Measurements from ENCODE around the gene CBX1.
"Not testable (repeated sequence)": the region's sequence is repeated elsewhere in the genome, so short reads cannot be mapped to it uniquely, and the experiment has no call there.

The CBX1 gene

DNA sequence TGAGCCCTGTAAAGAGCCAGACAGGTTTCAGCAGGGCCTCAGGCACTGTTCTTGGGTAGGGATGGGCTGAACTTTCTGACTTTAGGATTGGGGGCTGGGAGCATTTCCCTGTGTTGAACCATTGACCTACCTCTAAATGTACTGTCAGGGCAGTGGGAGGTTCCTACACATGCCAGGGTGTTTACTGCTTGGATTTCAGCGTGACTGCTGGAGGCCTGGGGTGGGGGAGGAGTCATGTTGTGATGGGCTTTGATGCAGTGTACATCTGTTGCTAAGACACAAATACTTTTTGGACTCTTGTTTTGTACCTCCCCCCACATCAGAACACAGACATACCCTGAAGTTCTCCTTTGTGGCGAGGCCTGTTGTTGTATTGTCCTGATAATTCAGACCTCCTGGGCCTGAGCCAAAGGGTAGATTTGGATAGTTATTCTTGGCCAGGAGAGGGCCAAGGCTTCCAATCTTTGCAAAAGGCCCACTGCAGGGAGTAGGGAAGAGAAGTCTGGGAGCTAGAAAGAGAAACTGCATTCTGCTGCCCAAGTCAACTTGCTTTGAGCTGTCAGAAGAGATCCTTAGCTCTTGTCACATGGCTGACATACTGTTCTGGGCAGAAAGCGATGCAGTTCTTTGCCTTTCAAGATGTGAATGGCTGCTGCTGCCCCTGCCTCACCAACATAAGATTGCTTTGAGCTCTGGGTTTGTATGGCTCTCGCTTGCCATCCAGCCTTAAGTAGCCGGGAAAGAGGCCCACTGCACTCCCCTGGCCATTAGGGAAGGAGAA is 49.4 kb downstream of the CBX1 start:
- DNase-seq (ENCODE audit: low spot score) = no peak

DNA sequence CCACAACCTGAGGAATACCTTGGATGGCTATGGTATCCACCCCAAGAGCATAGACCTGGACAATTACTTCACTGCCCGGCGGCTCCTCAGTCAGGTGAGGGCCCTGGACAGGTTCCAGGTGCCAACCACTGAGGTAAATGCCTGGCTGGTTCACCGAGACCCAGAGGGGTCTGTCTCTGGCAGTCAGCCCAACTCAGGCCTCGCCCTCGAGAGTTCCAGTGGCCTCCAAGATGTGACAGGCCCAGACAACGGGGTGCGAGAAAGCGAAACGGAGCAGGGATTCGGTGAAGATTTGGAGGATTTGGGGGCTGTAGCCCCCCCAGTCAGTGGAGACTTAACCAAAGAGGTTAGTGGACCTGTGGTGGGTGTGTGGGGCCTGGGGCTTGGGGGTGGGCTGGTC is 50.0 kb downstream of the CBX1 start:
- DNase-seq (ENCODE audit: low spot score) = no peak

DNA sequence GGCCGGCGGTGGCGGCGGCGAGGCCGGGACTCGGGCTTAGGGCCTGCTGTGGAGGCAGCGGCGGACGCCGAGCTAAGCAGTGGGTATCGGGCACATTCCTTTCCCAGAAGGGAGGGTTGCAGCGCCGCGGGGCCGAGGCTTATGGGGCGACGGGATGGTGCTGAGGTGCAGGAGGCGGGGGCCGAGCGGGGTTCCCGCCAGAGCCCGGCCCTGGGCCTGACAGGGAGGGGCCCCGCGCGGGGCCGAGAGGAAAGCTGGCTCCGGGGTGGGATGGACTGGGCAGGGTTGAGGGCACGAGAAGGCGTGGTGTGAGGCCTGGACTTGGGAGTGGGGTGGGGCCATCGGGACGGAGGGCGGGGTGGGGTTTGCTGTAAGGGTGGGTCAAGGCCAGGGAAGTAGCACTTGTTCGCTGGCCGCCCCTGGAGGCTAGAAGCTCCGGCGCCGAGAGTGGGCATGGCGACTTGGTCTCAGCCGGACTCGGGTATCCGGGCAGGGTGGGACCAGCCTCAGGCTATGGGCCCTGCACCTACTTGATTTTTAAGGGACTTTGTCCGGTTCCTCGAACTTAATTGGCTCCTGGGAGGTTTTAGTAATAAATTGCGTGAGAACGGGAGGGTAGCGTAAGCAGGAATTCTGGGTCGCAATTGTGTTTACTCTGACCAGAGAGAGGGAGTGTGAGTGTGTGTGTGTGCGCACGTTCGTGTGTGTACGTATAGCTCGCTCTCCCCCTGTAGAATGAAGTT is 52.7 kb downstream of the CBX1 start:
- peak; percentile 68 for DNase-seq (ENCODE audit: low spot score)

DNA sequence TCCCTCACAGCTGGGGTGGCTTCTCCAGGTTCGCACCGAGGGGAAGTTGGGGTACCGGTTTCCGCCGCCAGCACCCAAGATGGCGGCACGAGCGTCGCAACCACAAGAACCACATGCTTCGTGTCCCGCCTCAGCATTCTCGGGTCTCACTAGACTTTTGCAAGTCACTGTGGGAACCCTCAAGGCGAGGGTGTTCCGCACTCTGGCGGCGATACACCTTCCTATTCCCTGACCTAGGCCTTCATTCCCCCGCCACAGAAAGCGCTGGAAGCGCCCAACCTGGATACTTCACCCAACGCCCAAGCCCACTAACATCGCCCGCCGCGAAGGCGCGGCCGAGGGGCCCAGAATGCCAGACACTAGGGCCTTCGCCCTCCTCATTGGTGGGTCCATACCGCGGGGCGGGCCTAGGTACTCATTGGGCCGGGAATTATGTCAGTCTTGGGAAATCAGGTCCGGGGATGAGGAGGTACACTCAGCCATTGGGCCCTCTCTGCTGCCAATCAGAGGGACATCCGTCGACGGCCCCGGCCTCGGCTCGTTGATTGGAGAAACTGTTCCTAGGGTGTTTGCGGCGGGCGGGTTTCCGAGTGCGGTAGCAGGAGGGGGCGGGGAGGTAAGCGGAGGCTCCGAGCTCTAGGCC is 53.4 kb downstream of the CBX1 start, which contains the start of gene NFE2L1:
Gene NFE2L1, plus strand, starts transcription at position 619 of the 643 bp plus-strand sequence. CDS start 2,760 bp downstream, outside the sequence.
- peak; percentile 100 for DNase-seq (ENCODE audit: low spot score)

DNA sequence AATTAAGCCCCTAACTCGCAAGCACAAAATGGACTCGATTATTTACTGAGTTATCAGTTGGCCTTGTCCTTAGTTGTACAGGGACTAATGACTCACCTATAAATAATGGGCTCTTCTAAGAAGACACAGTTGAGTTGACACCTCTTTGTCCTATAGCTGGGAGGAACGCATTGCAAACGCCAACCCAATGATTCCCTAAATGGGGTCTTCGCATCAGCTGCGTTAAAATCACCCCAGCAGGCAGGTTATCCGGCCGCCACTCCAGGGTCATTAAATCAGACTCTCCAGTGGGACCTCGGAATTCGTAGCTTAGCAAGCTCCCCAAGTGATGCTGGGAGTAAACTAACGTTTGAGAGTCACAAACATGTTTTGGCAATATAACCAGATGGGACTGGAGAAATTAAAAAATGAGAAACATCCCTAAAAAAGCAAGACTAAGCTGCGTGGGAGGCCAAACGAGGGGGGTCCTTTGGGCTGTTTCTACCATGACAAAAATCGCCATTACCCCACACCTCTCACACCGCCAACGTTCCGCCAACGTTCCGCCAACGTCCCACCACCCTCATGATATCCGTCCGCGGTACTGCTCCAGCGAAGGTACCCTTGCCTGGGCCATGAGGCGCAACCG is 54.1 kb downstream of the CBX1 start:
- no peak for DNase-seq (ENCODE audit: low spot score)

DNA sequence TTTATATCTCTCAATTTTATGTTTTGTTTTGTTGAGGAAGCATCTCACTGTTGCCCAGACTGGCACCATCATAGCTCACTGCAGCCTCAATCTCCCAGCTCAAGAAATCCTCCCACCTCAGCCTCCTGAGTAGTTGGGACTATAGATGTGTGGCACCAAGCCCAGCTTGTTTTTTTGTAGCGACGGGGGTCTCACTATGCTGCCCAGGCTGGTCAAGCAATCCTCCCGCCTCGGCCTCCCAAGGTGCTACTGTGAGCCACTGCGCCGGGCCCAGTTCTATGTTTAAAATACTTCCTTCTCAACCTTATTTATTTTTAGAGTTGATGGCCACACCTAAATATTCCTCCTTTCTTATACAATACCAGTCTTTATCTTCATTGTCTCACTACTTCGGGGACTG is 55.0 kb downstream of the CBX1 start:
- no peak for DNase-seq (ENCODE audit: low spot score)

DNA sequence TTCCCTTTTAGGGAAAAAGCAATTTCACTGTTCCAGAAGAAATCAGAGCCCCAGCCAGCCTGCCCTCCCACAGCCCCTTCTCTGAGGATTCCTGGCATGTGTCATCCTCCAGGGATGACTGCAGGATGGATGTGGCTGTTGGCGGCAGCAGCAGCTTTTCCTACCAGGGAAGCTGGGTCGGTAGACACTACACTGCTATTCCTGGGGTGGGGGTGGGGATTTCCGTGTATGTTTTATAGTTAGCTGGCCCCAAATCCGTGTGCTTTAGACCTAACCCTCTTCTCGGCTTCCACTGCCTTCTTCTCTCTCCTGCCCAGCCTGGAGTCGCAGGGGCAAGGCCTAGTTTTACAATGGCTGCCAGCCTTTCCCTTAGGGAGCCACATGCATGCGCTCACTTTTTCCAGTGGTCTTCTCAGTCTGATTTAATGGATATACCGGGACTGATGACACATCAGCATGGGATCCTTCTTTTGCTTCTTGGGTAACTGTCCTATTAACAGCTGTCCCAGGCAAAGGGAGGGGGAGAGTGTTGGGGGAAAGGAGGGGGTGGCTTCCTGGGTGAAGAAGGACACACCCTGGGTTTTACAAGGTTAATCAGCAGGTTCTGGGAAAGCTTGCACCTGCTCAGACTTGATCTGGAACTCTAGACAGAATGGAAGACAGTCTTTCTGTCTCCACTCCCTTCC is 55.8 kb downstream of the CBX1 start:
- no peak for DNase-seq (ENCODE audit: low spot score)

DNA sequence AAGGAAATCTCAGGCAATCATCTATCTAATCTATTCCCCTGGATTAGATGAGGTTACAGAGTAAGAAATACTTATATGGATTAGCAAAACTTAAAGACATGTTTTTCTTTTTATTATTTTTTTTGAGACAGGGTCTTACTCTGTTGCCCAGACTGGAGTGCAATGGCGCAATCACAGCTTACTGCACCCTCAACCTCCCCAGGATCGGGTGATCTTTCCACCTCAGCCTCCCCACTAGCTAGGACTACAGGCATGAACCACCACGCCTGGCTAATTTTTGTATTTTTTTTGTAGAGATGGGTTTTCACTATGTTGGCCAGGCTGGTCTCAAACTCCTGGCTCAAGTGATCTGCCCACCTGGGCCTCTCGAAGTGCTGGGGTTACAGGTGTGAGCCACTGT is 56.4 kb downstream of the CBX1 start:
- no peak for DNase-seq (ENCODE audit: low spot score)

DNA sequence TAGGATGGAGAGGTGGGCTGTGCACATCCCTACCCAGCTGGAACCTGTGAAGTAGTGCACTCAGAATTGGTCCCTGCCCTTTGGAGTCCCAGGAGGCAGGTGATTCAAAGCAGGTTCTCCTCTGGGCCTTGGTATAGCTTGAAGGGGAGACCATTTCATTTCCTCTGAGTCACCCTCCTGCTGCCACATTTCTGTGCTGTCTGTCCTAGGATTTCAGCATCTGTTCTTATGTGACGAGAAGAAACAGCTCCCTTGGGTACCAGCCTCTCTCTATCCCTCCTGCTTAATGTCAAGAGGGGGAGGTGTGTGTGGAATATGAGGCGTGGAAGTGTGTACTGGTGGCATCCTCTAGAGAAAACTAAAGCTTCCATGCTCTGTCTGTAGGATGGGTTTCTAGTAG is 58.1 kb downstream of the CBX1 start:
- DNase-seq (ENCODE audit: low spot score) = no peak

DNA sequence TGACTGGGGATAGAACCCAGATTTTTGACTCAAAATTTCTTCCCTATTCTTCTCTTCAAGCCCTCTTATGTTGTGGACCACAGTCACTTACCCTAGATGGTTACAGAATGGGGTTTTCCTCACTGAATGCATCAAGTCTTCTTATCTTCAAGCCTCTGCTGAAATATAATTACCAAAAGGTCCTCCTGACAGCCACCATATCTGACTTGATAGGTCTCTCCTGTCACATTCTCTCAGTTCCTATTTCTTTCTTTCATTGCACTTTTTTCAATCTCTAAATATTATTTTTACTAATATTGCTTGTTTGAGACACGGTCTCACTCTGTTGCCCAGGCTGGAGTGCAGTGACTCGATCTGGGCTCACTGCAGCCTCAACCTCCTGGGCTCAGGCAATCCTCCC is 62.6 kb downstream of the CBX1 start:
- DNase-seq (ENCODE audit: low spot score) = no peak

DNA sequence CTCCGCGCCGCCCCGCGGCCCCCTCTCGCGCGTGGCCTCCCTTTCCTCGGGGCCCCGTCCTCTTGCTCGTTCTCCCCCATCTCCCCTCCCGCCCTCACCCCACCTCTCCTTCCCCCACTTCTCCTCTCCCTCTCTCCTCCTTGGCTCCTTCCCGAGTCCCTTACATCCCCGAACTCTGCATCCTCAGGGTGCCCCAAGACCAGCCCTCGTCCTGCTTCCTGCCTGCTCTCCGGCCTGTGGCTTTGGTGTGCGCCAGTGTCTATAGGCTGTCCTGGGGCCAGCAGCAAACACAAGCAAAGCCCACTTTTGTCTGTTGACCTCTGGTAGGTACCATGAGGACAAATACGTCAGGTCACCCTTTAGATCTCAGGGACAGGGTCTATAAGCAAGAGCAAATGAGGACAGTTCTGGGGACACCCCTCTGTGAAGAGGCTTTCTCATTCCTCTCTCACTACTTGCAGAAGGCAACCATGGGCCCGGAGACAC is 63.4 kb downstream of the CBX1 start:
- no peak for DNase-seq (ENCODE audit: low spot score)

DNA sequence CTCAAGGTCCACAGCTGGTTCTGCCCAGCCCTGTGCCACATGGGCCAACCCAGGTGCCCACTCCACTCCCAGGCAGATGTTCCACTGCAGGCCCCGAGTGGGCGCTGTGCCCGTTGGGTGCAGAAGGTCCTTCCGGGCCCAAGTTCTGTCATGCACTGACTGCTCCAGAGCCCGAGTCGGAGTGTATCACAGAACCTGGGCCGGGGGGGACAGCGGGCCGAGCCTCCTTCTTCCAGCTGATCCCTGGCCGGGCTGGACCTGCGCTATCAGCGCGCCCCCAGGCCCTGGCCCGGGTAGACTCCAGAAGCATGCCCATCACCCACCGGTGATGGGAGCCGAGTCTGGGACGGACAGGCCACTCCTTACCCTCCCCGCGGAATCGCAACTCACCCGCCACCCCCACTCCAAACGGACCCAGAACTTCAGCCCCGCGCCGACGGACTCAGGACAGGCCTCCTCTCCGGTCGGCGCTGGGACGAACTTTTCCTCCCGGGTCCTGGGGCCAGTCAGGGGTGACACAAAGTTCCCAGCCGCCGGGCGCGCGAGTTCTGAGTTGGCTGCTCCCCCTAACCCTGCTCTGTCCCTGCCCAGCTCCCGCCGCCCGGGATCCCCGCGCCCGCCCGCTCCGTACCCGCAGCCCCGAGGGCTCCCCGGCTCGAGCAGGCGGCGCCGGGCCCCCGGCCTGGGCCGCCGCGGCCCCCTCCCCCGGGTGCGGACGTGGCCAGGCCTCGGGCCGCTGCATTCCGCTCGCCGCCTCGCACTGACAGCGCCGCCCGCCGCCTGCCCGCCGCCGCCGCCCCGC is 64.0 kb downstream of the CBX1 start, which contains the start of gene COPZ2:
Gene COPZ2, minus strand, starts transcription at position 762 of the 802 bp plus-strand sequence. Its CDS starts 20 bp downstream, at position 742.
- peak; percentile 58 for DNase-seq (ENCODE audit: low spot score)

DNA sequence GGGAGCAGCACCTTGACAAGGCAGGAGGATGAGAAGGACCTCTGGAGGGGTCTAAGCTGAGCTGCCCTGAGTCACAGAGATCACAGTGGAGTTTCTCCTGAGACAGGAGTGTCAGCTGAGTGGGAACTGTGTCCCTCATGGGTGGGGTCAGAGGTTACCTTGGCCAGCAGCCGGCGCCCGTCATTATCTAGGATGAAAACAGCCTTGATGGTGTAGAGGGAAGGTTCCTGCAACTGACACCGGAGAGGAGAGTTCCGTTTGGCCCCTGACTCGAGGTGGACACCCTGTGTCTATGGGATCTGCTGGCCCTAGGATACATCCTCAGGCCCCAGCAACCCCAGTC is 64.6 kb downstream of the CBX1 start:
- no peak for DNase-seq (ENCODE audit: low spot score)

DNA sequence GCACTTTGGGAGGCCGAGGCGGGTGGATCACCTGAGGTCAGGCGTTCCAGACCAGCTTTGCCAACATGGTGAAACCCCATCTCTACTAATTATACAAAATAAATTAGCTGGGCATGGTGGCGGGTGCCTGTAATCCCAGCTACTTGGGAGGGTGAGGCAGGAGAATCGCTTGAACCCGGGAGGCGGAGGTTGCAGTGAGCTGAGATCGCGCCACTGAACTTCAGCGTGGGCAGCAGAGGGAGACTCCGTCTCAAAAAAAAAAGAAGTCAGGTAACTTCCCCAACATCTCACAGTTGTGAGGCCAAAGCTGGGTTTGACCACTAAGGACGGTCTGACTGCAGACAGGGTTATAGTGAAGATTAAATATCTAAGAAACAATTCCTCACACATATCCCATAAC is 66.5 kb downstream of the CBX1 start:
- DNase-seq (ENCODE audit: low spot score) = not testable (repeated sequence)

DNA sequence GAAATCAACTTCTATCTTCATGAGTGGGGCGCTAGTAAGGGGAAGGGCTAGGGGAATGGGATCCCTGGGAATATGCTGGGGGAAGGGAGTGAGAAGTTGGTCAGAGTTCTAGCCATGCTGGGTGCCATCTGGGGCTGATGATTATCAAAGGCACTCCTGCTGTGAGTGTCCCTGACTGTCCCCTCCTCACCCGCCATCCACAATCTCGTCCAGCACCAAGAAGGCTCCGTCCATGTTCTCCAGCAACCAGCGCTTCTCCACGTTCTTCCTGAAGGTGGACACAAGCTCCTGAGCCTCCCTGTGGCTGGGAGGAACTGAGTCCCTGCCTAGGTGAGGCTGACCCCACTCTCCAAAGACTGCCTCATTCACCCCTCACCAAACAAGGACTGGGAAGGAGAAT is 69.3 kb downstream of the CBX1 start:
- no peak for DNase-seq (ENCODE audit: low spot score)

DNA sequence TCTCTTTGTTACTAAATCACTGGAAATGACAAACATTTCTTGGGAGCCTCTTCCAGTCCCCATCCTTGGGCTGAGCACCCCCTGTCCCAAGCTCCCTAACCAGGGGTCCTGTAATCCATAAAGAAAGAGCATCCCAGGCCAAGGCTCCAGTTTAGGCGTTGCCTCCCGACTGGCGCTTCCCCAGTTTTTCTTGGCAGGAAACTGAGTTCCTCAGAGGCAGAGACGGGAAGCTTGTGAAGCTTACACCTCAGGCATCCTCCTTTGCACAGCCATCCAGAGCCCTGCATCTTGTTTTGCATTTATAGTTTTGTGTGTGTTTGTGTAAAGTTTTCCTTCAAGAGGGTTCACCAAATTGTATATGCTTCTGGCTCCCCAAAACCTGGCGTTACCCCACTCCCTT is 70.7 kb downstream of the CBX1 start:
- no peak for DNase-seq (ENCODE audit: low spot score)

DNA sequence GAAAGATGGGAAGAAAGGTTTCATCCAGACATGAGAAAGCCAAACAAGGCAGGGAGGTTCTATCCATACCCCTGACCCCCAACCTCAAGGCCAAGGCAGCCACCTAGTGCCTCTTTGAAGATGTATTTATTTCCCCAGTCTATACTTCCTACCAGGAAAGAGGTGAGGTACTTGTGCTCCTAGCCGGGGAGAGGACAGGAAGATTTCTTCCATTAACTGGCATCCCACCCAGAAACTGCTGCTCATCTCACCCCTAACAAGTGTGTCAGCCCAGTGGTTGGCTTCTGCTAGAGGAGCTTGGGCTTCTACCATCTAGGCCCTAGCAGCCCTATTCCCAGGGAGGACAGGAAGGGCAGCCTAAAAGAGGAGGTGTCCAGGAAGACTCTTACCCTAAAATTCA is 72.5 kb downstream of the CBX1 start:
- DNase-seq (ENCODE audit: low spot score) = no peak

DNA sequence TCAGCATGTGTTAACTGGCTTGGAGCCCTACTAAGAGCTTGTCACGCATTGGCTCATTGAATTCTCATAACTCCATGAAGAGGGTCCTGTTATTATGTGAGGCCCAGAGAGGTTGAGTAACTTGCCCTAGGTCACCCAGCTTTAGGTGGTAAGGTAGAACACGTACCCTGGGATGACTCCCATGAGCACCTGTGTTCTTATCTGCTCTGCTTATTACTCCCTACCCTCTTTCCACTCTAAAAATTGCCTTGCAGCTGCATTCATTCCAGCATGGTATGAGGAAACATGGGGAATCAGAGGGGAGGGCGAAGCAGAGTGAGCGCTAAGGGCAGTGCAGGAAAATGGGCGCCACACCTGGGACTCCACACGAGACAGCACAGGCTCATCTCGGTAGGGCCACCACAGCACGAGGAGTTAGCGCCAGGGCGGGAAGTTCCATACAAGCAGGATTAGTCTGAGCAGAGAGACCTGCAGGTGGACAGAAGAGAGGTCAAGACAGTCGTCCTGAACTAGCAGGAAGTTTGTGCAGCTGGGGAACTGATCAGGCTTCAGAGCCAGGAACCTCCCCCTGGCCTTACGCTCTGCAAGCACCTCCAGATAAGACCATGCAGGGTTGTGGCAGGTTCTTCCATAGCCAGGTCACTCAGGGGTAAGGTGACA is 73.8 kb downstream of the CBX1 start:
- no peak for DNase-seq (ENCODE audit: low spot score)

DNA sequence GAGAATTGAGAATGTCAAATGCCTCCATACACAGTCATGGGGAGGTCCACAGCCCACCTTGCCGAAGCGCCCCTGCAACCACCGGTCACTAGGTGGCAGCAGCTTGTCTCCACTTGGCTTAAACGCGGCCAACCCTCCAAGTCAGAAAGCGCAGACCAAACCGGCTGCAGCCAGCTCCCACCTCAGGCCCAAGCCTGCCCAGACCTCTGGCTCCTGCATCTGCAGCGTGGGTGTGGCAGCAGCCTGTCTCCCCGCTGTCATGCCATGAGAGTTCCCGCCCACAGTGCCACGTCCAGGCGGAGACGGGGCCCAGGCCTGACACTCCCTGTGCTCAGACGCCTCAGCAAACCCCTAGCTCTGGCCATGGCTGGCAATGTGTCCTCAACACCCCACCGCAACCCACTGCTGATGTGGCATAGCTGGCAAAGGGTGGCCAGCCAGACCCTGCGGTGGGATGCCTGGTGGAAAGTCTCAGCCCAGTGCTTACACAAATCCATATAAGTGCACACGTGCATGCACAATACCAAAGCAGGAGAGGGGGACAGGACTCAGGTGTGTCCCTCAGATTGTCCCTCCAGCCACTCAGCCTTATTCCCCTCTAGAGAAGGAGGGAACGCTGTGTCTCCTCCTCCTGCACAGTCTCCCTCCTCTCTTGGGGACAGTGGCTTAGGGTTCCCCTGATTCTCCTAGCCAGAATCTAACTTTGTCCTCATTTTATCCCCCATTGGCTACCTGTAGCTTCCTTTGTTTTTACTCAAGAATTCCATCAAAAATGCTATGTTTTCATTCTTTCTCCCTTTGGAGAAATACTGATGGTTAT is 74.6 kb downstream of the CBX1 start:
- DNase-seq (ENCODE audit: low spot score) = peak; percentile 75

Data from activated CD4-positive, alpha-beta T cell treated with anti-CD3 and anti-CD28 coated beads, Interleukin-2, Interleukin-4, amounts not matched to agents 100 ng/mL and 50 ng/mL, durations not matched to agents 16 hours and 8 hours (primary cell).